ENCODE results near the gene SLC5A12. TPM values are rescaled to one million over a fixed set of nuclear protein-coding genes. Genes with fewer than 3 reads are reported as not detected.

SLC5A12 gene
- total and polyA plus RNA-seq, 3 donors from 2014 or later = 0.12 to 0.47 (median 0.15) TPM

- TF ChIP-seq CTCF (IDR thresholded peaks at IDR 0.05) = no peak
- TF ChIP-seq POLR2A (IDR thresholded peaks at IDR 0.05) = no peak
- no peaks in the 10 kb centered on the region for H3K4me1 ChIP-seq
- no peak for DNase-seq
- intact Hi-C loops (cut with DNase I; ENCODE audit: low total_unique reads) = no loop called here
- H3K9me3 ChIP-seq = no peaks in the 10 kb centered on the region
- no peak overlapping the region for H3K27ac ChIP-seq
- H3K36me3 ChIP-seq (ENCODE audit: low read depth, missing control alignments) = no peaks in the 10 kb centered on the region
- 65 to 71% methylated on average over 1 of the region's 1 CpG for WGBS, 2 donors
- H3K27me3 ChIP-seq = no peaks in the 10 kb centered on the region
- no peak overlapping the region for H3K4me3 ChIP-seq
Observed at GRCh38 chr11:26618441-26618840, 103.4 kb downstream of the SLC5A12 start.

Other genes with a start within 250 kb of the SLC5A12 start
- under 1 TPM in 1 of 2 donors, not detected in 1; 0.25 TPM for gene MUC15, start 149.8 kb downstream of the SLC5A12 start, total RNA-seq
- gene MUC15, start 149.8 kb downstream of the SLC5A12 start, polyA plus RNA-seq (ENCODE audit: insufficient read depth, low read depth, low replicate concordance) = 0.57 TPM